ENCODE data around the gene NEURL3. TPM values are rescaled to one million over a fixed set of nuclear protein-coding genes. Genes with fewer than 3 reads are reported as not detected.

NEURL3 gene
- total RNA-seq, 2 donors from 2014 or later = 2.5 to 2.6 TPM

DNA sequence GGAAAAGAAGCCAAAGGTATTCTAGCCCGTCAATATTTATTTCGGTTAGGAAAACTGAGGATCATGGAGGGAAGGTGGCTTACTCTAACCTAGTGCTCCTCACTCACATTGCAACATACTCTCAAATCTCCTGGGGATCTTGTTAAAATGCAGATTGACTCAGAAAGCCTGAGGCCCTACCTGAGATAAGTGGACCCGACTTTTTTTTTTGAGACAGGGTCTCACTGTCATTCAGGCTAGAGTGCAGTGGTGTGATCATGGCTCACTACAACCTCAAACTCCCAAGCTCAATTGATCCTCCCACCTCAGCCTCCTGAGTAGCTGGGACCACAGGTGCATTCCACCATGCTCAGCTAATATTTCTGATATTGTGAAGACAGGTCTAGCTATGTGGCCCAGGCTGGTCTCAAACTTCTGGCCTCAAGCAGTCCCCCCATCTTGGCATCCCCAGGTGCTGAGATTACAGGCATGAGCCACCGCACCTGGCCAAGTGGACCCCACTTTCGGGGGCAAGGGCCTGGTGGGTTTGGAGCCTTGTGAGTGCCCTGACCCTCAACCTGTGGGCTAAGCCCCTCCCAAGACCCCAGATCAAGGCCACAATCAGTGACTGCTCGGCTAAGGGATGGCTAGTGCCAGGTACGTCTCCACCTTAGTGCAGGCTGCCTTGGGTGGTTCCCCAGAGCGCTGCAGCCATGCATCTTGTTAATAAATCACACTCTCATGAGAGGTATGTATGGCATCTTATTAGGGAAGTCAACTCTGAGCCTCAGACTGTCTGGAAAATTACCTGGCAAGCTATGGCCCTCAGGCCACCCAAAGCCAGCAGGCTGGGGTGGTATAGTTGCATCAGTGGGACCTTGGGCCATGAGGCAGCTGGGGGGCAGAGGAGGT is 1.1 kb upstream of the NEURL3 start:
- intact Hi-C loops (cut with DNase I) = loop anchor here (5.0 kb wide), 1 partner anchor 34 kb away; no protein-coding TSS in a partner anchor
- Histone ChIP-seq H3K9me3 (no peaks in the 10 kb centered on the region), H3K9ac (ENCODE audit: low read depth in 2 of 2, low read length in 2 of 2) (peak overlapping the region in 1 of 2 donors; percentile 2), H3K36me3 (no peaks in the 10 kb centered on the region), H3K4me3 (no peak overlapping the region), H3K4me1 (peaks cover 25% of the 10 kb centered on the region), H3K27ac (peak overlapping the region; percentile 36), H3K27me3 (no peaks in the 10 kb centered on the region)
- DNase-seq = no peak
- TF ChIP-seq, protein P1, sequence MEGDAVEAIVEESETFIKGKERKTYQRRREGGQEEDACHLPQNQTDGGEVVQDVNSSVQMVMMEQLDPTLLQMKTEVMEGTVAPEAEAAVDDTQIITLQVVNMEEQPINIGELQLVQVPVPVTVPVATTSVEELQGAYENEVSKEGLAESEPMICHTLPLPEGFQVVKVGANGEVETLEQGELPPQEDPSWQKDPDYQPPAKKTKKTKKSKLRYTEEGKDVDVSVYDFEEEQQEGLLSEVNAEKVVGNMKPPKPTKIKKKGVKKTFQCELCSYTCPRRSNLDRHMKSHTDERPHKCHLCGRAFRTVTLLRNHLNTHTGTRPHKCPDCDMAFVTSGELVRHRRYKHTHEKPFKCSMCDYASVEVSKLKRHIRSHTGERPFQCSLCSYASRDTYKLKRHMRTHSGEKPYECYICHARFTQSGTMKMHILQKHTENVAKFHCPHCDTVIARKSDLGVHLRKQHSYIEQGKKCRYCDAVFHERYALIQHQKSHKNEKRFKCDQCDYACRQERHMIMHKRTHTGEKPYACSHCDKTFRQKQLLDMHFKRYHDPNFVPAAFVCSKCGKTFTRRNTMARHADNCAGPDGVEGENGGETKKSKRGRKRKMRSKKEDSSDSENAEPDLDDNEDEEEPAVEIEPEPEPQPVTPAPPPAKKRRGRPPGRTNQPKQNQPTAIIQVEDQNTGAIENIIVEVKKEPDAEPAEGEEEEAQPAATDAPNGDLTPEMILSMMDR (IDR thresholded peaks at IDR 0.05) = no peak

DNA sequence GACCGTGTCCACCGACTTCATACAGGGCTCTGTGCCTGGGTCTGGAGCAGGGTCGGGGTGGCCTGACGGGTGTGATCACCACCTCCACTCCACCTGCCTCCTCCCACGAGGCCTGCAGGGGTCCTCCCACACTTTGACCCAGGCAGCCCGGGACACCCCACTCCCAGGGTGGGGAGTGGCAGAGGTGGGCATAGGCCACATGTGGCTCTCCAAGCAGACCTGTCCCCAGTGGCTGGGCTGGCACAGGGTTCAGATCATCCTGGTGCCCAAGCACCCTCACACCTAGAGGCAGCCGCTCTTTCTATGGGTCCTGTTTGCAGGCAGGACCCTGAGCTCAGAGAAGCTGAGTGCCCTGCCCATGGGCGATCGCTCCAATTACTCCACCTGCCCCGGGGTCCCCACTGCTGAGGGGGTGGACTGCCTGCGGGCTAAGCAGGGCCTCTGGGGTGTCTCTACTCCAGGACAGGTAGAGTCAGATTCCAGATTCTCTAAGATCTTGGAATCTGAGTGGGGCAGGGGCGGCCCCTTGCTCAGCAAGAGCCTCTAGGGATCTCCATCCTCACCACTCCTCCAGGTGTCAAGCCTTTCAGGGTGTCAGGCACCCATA is 1.4 kb downstream of the NEURL3 start:
- TF ChIP-seq, protein P1 (IDR thresholded peaks at IDR 0.05) = no peak
- intact Hi-C loops (cut with DNase I) = no loop called here
- no peaks in the 10 kb centered on the region for H3K27me3 ChIP-seq
- no peaks in the 10 kb centered on the region for H3K9me3 ChIP-seq
- no peaks in the 10 kb centered on the region for H3K36me3 ChIP-seq
- peaks cover 25% of the 10 kb centered on the region for H3K4me1 ChIP-seq
- no peak overlapping the region for H3K27ac ChIP-seq
- DNase-seq = no peak
- peak overlapping the region in 1 of 2 donors; percentile 2 for H3K9ac ChIP-seq (ENCODE audit: low read depth in 2 of 2, low read length in 2 of 2)
- H3K4me3 ChIP-seq = no peak overlapping the region

DNA sequence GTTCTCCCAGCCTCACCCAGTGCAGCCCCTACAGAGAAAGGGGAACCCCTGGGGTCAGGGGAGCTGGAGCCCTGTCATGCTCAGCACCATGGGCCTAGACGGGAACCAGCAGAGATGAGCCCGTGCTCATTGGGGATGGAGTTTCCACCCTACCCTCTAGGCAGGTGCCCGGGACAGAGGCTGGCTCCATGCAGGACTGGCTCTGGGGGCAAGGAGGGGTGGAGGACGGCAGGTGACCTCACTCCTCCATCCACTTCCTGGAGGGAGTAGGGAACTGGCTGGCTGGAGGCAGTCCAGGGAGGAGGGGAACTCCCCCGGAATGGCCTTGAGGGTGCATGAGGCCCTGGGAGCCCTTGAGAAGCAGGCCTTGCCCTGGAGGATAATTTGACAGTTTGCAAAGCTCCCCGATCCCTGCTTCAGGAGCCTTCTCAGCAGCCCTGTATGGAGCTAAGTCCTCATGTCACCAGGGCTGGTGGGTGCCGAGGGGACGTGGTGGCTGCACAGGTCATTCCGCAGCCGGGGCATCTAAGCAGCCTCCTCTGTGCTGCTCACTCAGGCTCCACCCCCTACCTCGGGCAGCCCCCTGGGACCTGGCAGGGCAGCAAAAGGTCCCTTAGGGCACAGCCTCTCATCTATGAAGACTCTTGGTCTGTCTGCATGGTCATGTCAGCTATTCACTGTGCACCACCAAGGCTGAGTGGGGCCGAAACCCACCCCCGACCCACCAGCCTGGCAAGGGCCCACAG is 2.1 kb downstream of the NEURL3 start:
- Histone ChIP-seq H3K27ac (no peak overlapping the region), H3K9ac (ENCODE audit: low read depth in 2 of 2, low read length in 2 of 2) (peak overlapping the region in 1 of 2 donors; percentile 34), H3K36me3 (no peaks in the 10 kb centered on the region), H3K9me3 (no peaks in the 10 kb centered on the region), H3K4me3 (no peak overlapping the region), H3K27me3 (no peaks in the 10 kb centered on the region), H3K4me1 (peaks cover 20% of the 10 kb centered on the region)
- DNase-seq = peak; percentile 50
- TF ChIP-seq, protein P1 (IDR thresholded peaks at IDR 0.05) = no peak
- intact Hi-C loops (cut with DNase I) = no loop called here

DNA sequence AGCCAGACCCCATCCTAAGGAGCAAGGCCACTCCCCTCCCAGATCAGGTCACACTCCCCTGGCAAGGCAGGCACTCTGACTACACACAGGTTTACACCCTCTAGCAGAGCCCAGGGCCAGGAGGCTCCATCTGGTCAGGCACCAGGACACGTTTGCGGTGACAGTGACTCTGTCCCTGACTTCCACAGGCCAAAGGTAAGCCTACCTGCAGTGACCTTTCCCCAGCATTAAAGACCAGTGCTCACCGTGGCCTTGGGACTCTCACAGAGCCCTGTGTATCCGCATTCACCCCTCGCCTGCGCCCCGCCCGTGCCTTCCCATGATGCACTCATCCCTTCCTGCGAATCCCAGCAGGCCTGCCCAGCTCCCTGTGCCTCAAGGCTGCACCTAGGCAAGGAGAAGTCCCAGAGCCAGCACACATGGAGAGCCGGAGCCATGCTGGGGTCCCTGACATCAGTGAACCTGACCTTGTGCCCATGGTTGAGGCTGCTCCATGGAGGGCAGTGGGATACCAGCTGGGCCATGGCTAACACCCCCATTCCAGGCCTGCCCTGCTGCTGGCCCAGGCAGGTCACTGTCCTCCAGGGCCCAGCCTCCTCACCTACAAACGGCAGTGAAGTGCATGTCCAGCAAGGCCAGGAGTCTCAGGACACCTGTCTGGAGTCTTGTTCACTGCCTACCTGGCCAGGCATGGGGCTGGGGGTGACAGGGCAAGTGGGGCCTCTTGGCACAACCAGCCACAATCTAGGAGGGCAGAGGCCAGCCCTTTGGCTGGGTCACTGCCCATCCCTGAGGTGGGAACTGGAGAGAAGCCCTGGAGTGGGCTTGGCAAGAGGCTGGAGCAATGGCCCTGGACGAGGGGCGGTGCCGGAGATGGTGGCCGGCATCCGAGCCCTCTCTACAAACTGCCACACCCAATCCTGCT is 3.0 kb downstream of the NEURL3 start:
- H3K27me3 ChIP-seq = no peaks in the 10 kb centered on the region
- TF ChIP-seq, protein P1 (IDR thresholded peaks at IDR 0.05) = no peak
- no peak overlapping the region for H3K4me3 ChIP-seq
- intact Hi-C loops (cut with DNase I) = no loop called here
- no peak overlapping the region for H3K9ac ChIP-seq (ENCODE audit: low read depth in 2 of 2, low read length in 2 of 2)
- peaks cover 18% of the 10 kb centered on the region for H3K4me1 ChIP-seq
- H3K9me3 ChIP-seq = no peaks in the 10 kb centered on the region
- no peaks in the 10 kb centered on the region for H3K36me3 ChIP-seq
- peak; percentile 79 for DNase-seq
- no peak overlapping the region for H3K27ac ChIP-seq
